ENCODE results near the gene CARD16. TPM values are rescaled to one million over a fixed set of nuclear protein-coding genes. Genes with fewer than 3 reads are reported as not detected.

CARD16 gene
- total RNA-seq, 2 donors from 2014 or later: 1.6 to 5.8 TPM

Other genes starting within 250 kb of the CARD16 start
- gene CASP12, start 146.9 kb downstream of the CARD16 start, total RNA-seq: 1 to 10 TPM in 1 of 2 donors, not detected in 1; 2.9 TPM
- 10 to 100 TPM; 22.4 to 39.4 TPM for gene CASP4, start 76.8 kb downstream of the CARD16 start, total RNA-seq
- gene CASP5, start 22.2 kb downstream of the CARD16 start, total RNA-seq: not detected
- 1 to 10 TPM; 6.1 to 8.8 TPM for gene CASP1, start 10.2 kb downstream of the CARD16 start, total RNA-seq
- gene CARD18, start 94.4 kb upstream of the CARD16 start, total RNA-seq: not detected

Data from right atrium auricular region (tissue), 2 donors.